Measurements from ENCODE around the gene PKDREJ. TPM values are rescaled to one million over a fixed set of nuclear protein-coding genes. Genes with fewer than 3 reads are reported as not detected.

PKDREJ gene
- total RNA-seq, 1 experiment from 2014 or later: not detected

- peak within 1 kb of the TSS; percentile 87 for H3K9ac ChIP-seq (ENCODE audit: low read length)
- H3K9me2 ChIP-seq (ENCODE audit: insufficient read depth): no peaks in the 10 kb centered on the region
- H3K4me1 ChIP-seq (ENCODE audit: control insufficient read depth in 1 of 2, insufficient read depth in 2 of 2, low read length in 2 of 2): peaks cover 8 to 25% of the 10 kb centered on the region in 2 experiments
- peaks cover 4% of the 10 kb centered on the region; the same call in 1 of the 2 replicates for H3K79me2 ChIP-seq (ENCODE audit: insufficient read depth, low read length)
- peak within 1 kb of the TSS; percentile 69 for H3K27ac ChIP-seq (ENCODE audit: low read depth, low read length)
- H3K4me2 ChIP-seq (ENCODE audit: low read length): peak within 1 kb of the TSS; percentile 81
- ChIA-PET POLR2A (interaction anchor here (0.7 to 1.6 kb wide), 6 partner anchors 8 to 44 kb away, joined by 3 to 9 read pairs (median 4); partner anchors contain the start of gene CDPF1), RAD21 (ENCODE audit: low non-redundant PET in 1 of 2, low total read pairs in 2 of 2, uncharacterized antibody in 2 of 2, unreplicated experiment in 2 of 2) (interaction anchor here (0.6 to 1.2 kb wide), 2 partner anchors 19 to 108 kb away, joined by 5 to 6 read pairs; no protein-coding TSS in a partner anchor), CTCF (no interaction called here)
- no TSS peak for BruUV-seq (replicated peaks)
- peak within 1 kb of the TSS; percentile 34 for H2AFZ ChIP-seq (ENCODE audit: low read depth, low read length, poor library complexity, severe bottlenecking)
- intact Hi-C loops (cut with micrococcal nuclease): no loop called here
- ATAC-seq (peak; percentile 96), DNase-seq (ENCODE audit: low read depth, low spot score) (peak; percentile 75)
- H3K9me3 ChIP-seq (ENCODE audit: control insufficient read depth in 1 of 2, insufficient read depth in 1 of 2, low read depth in 1 of 2, low read length in 2 of 2): no peaks in the 10 kb centered on the region
- H3K4me3 ChIP-seq (replicated peaks in 1 of 2; ENCODE audit: low read depth in 1 of 2, low read length in 2 of 2): peak within 1 kb of the TSS; percentile 89 to 98
- H3K27me3 ChIP-seq (ENCODE audit: insufficient read depth, low read length): no peaks in the 10 kb centered on the region
- peaks cover 0 to 5% of the 10 kb centered on the region in 2 experiments; a peak in 1 of 4 replicates for H3K36me3 ChIP-seq (ENCODE audit: control insufficient read depth in 1 of 2, insufficient read depth in 2 of 2, low read length in 2 of 2)
- no peaks in the 10 kb centered on the region for H4K20me1 ChIP-seq (ENCODE audit: insufficient read depth)
- peak; percentile 83 for TF ChIP-seq SIN3A (IDR thresholded peaks at IDR 0.05; ENCODE audit: low read depth)
- 0 out of 2 replicates have a peak, but pooled peaks have one; percentile 19 for TF ChIP-seq CBX3 (IDR thresholded peaks at IDR 0.05; ENCODE audit: low read depth)
- no peak for TF ChIP-seq ZNF274 (IDR thresholded peaks at IDR 0.05; ENCODE audit: low read depth, low read length)
- no peak for TF ChIP-seq ZBTB33 (IDR thresholded peaks at IDR 0.05; ENCODE audit: extremely low read depth, insufficient replicate concordance, low read length)
- TF ChIP-seq RAD21 (IDR thresholded peaks at IDR 0.05; ENCODE audit: low read depth): no peak
- peak; percentile 35; the same call in 1 of the 2 replicates for TF ChIP-seq EGR1 (IDR thresholded peaks at IDR 0.05; ENCODE audit: low read depth)
- TF ChIP-seq, protein P1, sequence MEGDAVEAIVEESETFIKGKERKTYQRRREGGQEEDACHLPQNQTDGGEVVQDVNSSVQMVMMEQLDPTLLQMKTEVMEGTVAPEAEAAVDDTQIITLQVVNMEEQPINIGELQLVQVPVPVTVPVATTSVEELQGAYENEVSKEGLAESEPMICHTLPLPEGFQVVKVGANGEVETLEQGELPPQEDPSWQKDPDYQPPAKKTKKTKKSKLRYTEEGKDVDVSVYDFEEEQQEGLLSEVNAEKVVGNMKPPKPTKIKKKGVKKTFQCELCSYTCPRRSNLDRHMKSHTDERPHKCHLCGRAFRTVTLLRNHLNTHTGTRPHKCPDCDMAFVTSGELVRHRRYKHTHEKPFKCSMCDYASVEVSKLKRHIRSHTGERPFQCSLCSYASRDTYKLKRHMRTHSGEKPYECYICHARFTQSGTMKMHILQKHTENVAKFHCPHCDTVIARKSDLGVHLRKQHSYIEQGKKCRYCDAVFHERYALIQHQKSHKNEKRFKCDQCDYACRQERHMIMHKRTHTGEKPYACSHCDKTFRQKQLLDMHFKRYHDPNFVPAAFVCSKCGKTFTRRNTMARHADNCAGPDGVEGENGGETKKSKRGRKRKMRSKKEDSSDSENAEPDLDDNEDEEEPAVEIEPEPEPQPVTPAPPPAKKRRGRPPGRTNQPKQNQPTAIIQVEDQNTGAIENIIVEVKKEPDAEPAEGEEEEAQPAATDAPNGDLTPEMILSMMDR (IDR thresholded peaks at IDR 0.05 in 2 of 3, conservative IDR thresholded peaks at IDR 0.05 in 1 of 3; ENCODE audit: borderline replicate concordance in 1 of 3, insufficient read depth in 1 of 3, low read depth in 2 of 3, low read length in 2 of 3): no peak
- peak; percentile 72 for TF ChIP-seq ZFX (IDR thresholded peaks at IDR 0.05)
- peak; percentile 41; the same call in 1 of the 2 replicates for TF ChIP-seq SP1 (IDR thresholded peaks at IDR 0.05; ENCODE audit: low read depth)
- TF ChIP-seq CEBPB (IDR thresholded peaks at IDR 0.05; ENCODE audit: low read depth): no peak
- no peak for TF ChIP-seq ATF3 (IDR thresholded peaks at IDR 0.05)
- TF ChIP-seq REST (IDR thresholded peaks at IDR 0.05; ENCODE audit: low read depth): no peak
- TF ChIP-seq SRF (IDR thresholded peaks at IDR 0.05; ENCODE audit: low read depth): no peak
- TF ChIP-seq JUND (IDR thresholded peaks at IDR 0.05): no peak
- peak; percentile 86 for TF ChIP-seq YY1 (IDR thresholded peaks at IDR 0.05; ENCODE audit: extremely low read depth, insufficient replicate concordance, low read depth, low read length)
- TF ChIP-seq POLR2A (IDR thresholded peaks at IDR 0.05; ENCODE audit: borderline replicate concordance, extremely low read depth, insufficient read depth, insufficient read length): peak; percentile 80
- peak; percentile 94 for TF ChIP-seq TCF7L2 (IDR thresholded peaks at IDR 0.05; ENCODE audit: borderline replicate concordance, extremely low read depth, insufficient read depth, insufficient read length)
- TF ChIP-seq EZH2 (IDR thresholded peaks at IDR 0.05): no peak
Measured at GRCh38 chr22:46267431-46268279, 4.5 kb upstream of the PKDREJ start, which contains the start of gene TTC38. TSS of gene TTC38 (plus strand) at chr22:46268008. CDS start at chr22:46268040, 32 bp downstream.
